ENCODE data around the gene ATXN7L1. TPM values are rescaled to one million over a fixed set of nuclear protein-coding genes. Genes with fewer than 3 reads are reported as not detected.

The ATXN7L1 gene
- total and polyA plus RNA-seq, 3 experiments from 2014 or later: 9.0 to 18.0 (median 9.7) TPM

- H3K27me3 Mint-ChIP-seq: no peaks in the 10 kb centered on the region
- H3K27ac ChIP-seq (ENCODE audit: low read depth, low read length): no peak overlapping the region
- no peaks in the 10 kb centered on the region for H3K27me3 ChIP-seq (ENCODE audit: insufficient read depth, low read length, poor library complexity, severe bottlenecking)
- no peak overlapping the region for H3K4me3 ChIP-seq (ENCODE audit: low read length)
- H3K27ac Mint-ChIP-seq: peak overlapping the region in 2 of 8 donors; percentile 33 to 51
- peaks cover 3 to 10% (median 5%) of the 10 kb centered on the region in 3 donors for H3K4me1 Mint-ChIP-seq
- H3K36me3 ChIP-seq (ENCODE audit: insufficient read depth, low read length): peaks cover 19% of the 10 kb centered on the region
- CTCF ChIA-PET: interaction anchor here (0.8 to 2.0 kb wide), 3 partner anchors 9 to 377 kb away, joined by 3 to 7 read pairs (median 4); no protein-coding TSS in a partner anchor
- no peaks in the 10 kb centered on the region for H3K4me1 ChIP-seq (ENCODE audit: insufficient read depth, low read length)
- H3K36me3 Mint-ChIP-seq: peaks cover 7 to 48% (median 33%) of the 10 kb centered on the region in 3 donors
- H3K9me3 ChIP-seq (ENCODE audit: low read length): no peaks in the 10 kb centered on the region
- POLR2A ChIA-PET: interaction anchor here (1.4 kb wide), 1 partner anchor 12 kb away, joined by 3 read pairs; no protein-coding TSS in a partner anchor
- no peaks in the 10 kb centered on the region for H3K9me3 Mint-ChIP-seq
- H3K4me3 Mint-ChIP-seq: no peak overlapping the region
- no peak for DNase-seq
These were observed 210.7 kb downstream of the ATXN7L1 start for GRCh38 chr7:105665684-105666083.

DNA sequence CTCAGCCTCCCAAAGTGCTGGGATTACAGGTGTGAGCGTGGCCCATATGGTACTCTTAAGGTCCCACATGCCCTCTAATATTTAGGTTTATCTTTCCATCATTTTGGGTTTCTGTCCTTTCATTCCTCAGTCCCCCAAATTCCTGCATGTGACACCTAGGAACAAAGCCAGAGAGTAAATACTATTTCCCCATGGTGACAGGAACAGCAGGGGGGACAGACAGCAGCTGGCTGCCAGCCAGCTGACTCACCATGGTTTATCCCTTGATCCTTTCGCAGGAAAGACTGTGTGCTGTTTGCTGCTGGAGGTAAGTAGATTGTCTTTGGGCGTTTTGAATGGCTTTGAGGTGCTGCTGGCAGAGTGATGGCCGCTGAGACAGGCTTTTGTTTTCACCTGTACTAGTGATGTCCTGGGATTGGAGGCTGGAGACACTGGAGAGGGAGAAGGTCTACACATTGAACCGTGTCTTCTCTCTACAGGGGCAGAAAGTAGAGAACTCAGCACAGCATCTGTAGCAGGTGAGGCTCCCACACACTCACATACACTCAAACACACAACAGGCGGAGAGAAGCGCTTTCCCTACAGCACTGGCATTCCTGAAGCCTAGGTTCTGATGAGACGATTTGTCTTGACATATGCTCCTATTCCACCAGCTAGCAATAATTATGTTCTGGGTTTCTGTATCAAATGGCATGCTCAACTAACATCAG is 211.4 kb downstream of the ATXN7L1 start:
- POLR2A ChIA-PET: interaction anchor here (1.4 kb wide), 1 partner anchor 13 kb away, joined by 3 read pairs; no protein-coding TSS in a partner anchor
- no peak for DNase-seq
- H3K27ac Mint-ChIP-seq: peak overlapping the region in 4 of 8 donors; percentile 4 to 72 (median 50)
- Histone ChIP-seq H3K36me3 (ENCODE audit: insufficient read depth, low read length) (peaks cover 19% of the 10 kb centered on the region), H3K27me3 (ENCODE audit: insufficient read depth, low read length, poor library complexity, severe bottlenecking) (no peaks in the 10 kb centered on the region), H3K9me3 (ENCODE audit: low read length) (no peaks in the 10 kb centered on the region), H3K4me1 (ENCODE audit: insufficient read depth, low read length) (no peaks in the 10 kb centered on the region), H3K4me3 (ENCODE audit: low read length) (no peak overlapping the region), H3K27ac (ENCODE audit: low read depth, low read length) (no peak overlapping the region)
- peaks cover 2 to 10% (median 5%) of the 10 kb centered on the region in 3 donors for H3K4me1 Mint-ChIP-seq
- no peaks in the 10 kb centered on the region for H3K27me3 Mint-ChIP-seq
- CTCF ChIA-PET: interaction anchor here (1.3 to 2.0 kb wide), 2 partner anchors 8 to 377 kb away, joined by 4 to 7 read pairs; no protein-coding TSS in a partner anchor
- H3K4me3 Mint-ChIP-seq: no peak overlapping the region
- H3K36me3 Mint-ChIP-seq: peaks cover 7 to 50% (median 37%) of the 10 kb centered on the region in 3 donors
- H3K9me3 Mint-ChIP-seq: no peaks in the 10 kb centered on the region

DNA sequence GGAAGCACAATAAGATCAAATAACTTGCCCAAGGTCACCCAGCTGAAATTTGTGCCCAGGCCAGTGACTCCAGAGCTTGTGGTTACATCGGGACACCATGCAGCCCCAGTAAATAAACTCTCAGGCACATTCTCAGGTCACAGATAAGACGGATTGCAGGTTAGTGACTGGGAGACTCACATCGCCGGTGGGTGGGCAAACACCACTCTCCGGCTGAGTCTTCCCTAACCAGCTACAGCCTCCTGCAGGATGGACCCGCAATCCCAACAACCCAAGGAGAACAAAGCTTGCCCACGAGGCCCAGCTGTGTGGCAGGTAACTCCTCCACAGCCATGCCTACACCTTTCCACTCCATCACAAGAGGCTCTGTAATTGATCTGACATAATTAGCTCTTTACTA is 213.4 kb downstream of the ATXN7L1 start:
- H3K27me3 ChIP-seq (ENCODE audit: insufficient read depth, low read length, poor library complexity, severe bottlenecking): no peaks in the 10 kb centered on the region
- Mint-ChIP-seq H3K27ac (peak overlapping the region in 1 of 8 donors; percentile 60), H3K9me3 (no peaks in the 10 kb centered on the region), H3K27me3 (no peaks in the 10 kb centered on the region), H3K36me3 (peaks cover 11 to 59% (median 46%) of the 10 kb centered on the region in 3 donors), H3K4me1 (peaks cover 2 to 14% (median 8%) of the 10 kb centered on the region in 3 donors), H3K4me3 (no peak overlapping the region)
- DNase-seq: no peak
- H3K27ac ChIP-seq (ENCODE audit: low read depth, low read length): no peak overlapping the region
- ChIA-PET POLR2A (no interaction called here), CTCF (interaction anchor here (0.8 to 1.2 kb wide), 6 partner anchors 8 to 347 kb away, joined by 3 to 4 read pairs (median 3); no protein-coding TSS in a partner anchor)
- H3K9me3 ChIP-seq (ENCODE audit: low read length): no peaks in the 10 kb centered on the region
- H3K4me1 ChIP-seq (ENCODE audit: insufficient read depth, low read length): no peaks in the 10 kb centered on the region
- no peak overlapping the region for H3K4me3 ChIP-seq (ENCODE audit: low read length)
- H3K36me3 ChIP-seq (ENCODE audit: insufficient read depth, low read length): peaks cover 19% of the 10 kb centered on the region

DNA sequence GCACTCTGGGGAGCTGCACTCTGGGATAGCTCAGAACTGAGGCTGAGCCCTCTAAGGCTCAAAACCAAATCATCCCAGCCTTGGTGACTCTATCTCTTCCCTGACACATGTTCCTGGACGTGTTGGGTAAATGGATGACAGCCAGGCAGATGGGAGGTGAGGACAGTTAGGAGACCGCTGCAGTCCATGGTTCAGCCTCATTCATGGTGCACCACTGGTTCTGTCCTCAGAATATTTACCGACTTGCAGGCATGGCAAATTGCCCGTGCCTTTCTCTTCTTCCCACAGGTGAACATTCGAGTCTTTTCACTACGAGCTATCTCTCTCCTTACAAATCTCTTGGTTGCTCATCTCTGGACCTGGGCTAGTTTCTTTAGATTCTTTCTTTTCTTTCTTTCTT is 214.8 kb downstream of the ATXN7L1 start:
- Mint-ChIP-seq H3K4me3 (no peak overlapping the region), H3K9me3 (no peaks in the 10 kb centered on the region), H3K4me1 (peaks cover 6 to 15% (median 14%) of the 10 kb centered on the region in 3 donors), H3K27ac (peak overlapping the region in 1 of 8 donors; percentile 33), H3K36me3 (peaks cover 11 to 66% (median 50%) of the 10 kb centered on the region in 3 donors), H3K27me3 (no peaks in the 10 kb centered on the region)
- H3K27ac ChIP-seq (ENCODE audit: low read depth, low read length): no peak overlapping the region
- H3K27me3 ChIP-seq (ENCODE audit: insufficient read depth, low read length, poor library complexity, severe bottlenecking): no peaks in the 10 kb centered on the region
- H3K4me3 ChIP-seq (ENCODE audit: low read length): no peak overlapping the region
- H3K36me3 ChIP-seq (ENCODE audit: insufficient read depth, low read length): peaks cover 19% of the 10 kb centered on the region
- CTCF ChIA-PET: interaction anchor here (1.3 kb wide), 1 partner anchor 11 kb away, joined by 3 read pairs; no protein-coding TSS in a partner anchor
- POLR2A ChIA-PET: no interaction called here
- H3K9me3 ChIP-seq (ENCODE audit: low read length): no peaks in the 10 kb centered on the region
- no peak for DNase-seq
- H3K4me1 ChIP-seq (ENCODE audit: insufficient read depth, low read length): no peaks in the 10 kb centered on the region

DNA sequence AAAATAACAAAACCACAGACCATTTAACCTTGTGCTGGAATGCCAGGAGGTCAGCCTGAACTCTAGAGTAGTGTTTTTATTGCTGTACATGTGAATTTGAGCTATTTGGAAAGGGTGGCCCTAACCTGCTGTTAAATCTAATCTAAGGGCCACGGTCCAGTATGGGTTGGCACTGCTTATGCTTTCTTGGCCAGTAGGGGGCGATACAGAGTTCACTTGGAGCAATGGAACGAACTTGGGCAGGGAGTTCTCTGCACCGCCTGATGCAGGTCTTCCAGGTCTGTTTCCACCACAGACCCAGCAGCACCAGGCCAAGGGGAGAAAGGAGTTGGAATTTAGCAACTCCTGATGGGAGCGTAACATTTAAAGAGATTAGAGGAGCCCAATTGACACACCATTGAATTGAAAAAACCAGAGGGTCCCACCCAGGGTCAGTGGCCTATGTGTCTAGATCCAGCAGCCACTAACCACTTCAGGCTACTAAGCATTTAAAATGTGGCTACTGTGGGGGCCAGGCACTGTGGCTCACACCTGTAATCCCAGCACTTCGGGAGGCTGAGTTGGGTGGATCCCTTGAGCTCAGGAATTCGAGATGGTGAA is 219.4 kb downstream of the ATXN7L1 start:
- H3K27ac Mint-ChIP-seq: peak overlapping the region in 4 of 8 donors; percentile 73 to 90 (median 86)
- H3K36me3 ChIP-seq (ENCODE audit: insufficient read depth, low read length): peaks cover 16% of the 10 kb centered on the region

GRCh38 chr7:105655500-105656380 is 220.7 kb downstream of the ATXN7L1 start:
- H3K27ac ChIP-seq (ENCODE audit: low read depth, low read length): no peak overlapping the region
- no peak overlapping the region for H3K4me3 Mint-ChIP-seq
- H3K36me3 ChIP-seq (ENCODE audit: insufficient read depth, low read length): peaks cover 12% of the 10 kb centered on the region
- ChIA-PET CTCF (interaction anchor here (1.2 to 2.5 kb wide), 12 partner anchors 7 to 368 kb away, joined by 3 to 12 read pairs (median 4); no protein-coding TSS in a partner anchor), POLR2A (no interaction called here)
- peaks cover 4 to 71% (median 21%) of the 10 kb centered on the region in 3 donors for H3K36me3 Mint-ChIP-seq
- no peak for DNase-seq
- no peaks in the 10 kb centered on the region for H3K27me3 ChIP-seq (ENCODE audit: insufficient read depth, low read length, poor library complexity, severe bottlenecking)
- peaks cover 7 to 21% (median 16%) of the 10 kb centered on the region in 3 donors for H3K4me1 Mint-ChIP-seq
- no peaks in the 10 kb centered on the region for H3K9me3 Mint-ChIP-seq
- H3K27ac Mint-ChIP-seq: peak overlapping the region in 1 of 8 donors; percentile 19
- H3K4me1 ChIP-seq (ENCODE audit: insufficient read depth, low read length): no peaks in the 10 kb centered on the region
- peaks cover 0 to 2% of the 10 kb centered on the region in 2 donors for H3K27me3 Mint-ChIP-seq
- no peaks in the 10 kb centered on the region for H3K9me3 ChIP-seq (ENCODE audit: low read length)
- H3K4me3 ChIP-seq (ENCODE audit: low read length): no peak overlapping the region

More for the DNA sequence above, 219.4 kb downstream of the ATXN7L1 start:
- H3K4me1 Mint-ChIP-seq: peaks cover 4 to 15% (median 12%) of the 10 kb centered on the region in 3 donors
- no peaks in the 10 kb centered on the region for H3K27me3 Mint-ChIP-seq
- POLR2A ChIA-PET: interaction anchor here (0.9 to 1.3 kb wide), 2 partner anchors 35 to 104 kb away, joined by 3 to 5 read pairs; no protein-coding TSS in a partner anchor
- no peaks in the 10 kb centered on the region for H3K9me3 ChIP-seq (ENCODE audit: low read length)
- no peak overlapping the region for H3K4me3 Mint-ChIP-seq
- peak; percentile 56 to 78 (median 63) for DNase-seq
- no peak overlapping the region for H3K27ac ChIP-seq (ENCODE audit: low read depth, low read length)
- no peaks in the 10 kb centered on the region for H3K4me1 ChIP-seq (ENCODE audit: insufficient read depth, low read length)
- H3K4me3 ChIP-seq (ENCODE audit: low read length): no peak overlapping the region
- no peaks in the 10 kb centered on the region for H3K9me3 Mint-ChIP-seq
- H3K36me3 Mint-ChIP-seq: peaks cover 4 to 69% (median 30%) of the 10 kb centered on the region in 3 donors
- H3K27me3 ChIP-seq (ENCODE audit: insufficient read depth, low read length, poor library complexity, severe bottlenecking): no peaks in the 10 kb centered on the region
- CTCF ChIA-PET: interaction anchor here (0.6 to 3.1 kb wide), 39 partner anchors 8 to 385 kb away, joined by 3 to 26 read pairs (median 4); no protein-coding TSS in a partner anchor

DNA sequence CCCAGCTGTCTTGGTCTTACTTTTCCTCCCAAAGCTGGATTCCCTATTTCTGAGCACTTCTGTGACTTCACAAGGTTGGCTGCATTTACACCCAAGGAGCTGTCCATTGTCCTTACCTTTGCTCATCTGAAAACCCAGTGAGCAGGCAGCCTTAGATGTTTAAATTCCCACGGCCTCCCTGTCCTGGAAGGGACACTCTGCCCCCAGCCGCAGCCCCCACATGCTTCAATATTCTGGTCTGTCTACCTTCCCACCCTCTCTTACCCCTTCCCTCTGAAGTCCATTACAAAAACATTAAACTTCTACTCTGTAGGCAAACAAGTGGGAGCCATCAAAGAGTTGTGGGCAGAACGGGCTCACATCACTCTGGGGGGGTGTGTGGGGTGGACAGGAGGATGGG is 221.3 kb downstream of the ATXN7L1 start:
- no peak overlapping the region for H3K27ac Mint-ChIP-seq
- peaks cover 11 to 24% (median 22%) of the 10 kb centered on the region in 3 donors for H3K4me1 Mint-ChIP-seq
- Histone ChIP-seq H3K27me3 (ENCODE audit: insufficient read depth, low read length, poor library complexity, severe bottlenecking) (no peaks in the 10 kb centered on the region), H3K27ac (ENCODE audit: low read depth, low read length) (no peak overlapping the region), H3K36me3 (ENCODE audit: insufficient read depth, low read length) (peaks cover 16% of the 10 kb centered on the region), H3K9me3 (ENCODE audit: low read length) (no peaks in the 10 kb centered on the region), H3K4me1 (ENCODE audit: insufficient read depth, low read length) (no peaks in the 10 kb centered on the region), H3K4me3 (ENCODE audit: low read length) (no peak overlapping the region)
- H3K4me3 Mint-ChIP-seq: no peak overlapping the region
- peaks cover 0 to 2% of the 10 kb centered on the region in 2 donors for H3K27me3 Mint-ChIP-seq
- no peak for DNase-seq
- ChIA-PET CTCF (interaction anchor here (0.9 to 5.0 kb wide), 6 partner anchors 8 to 388 kb away, joined by 3 to 23 read pairs (median 4); no protein-coding TSS in a partner anchor), POLR2A (no interaction called here)
- H3K36me3 Mint-ChIP-seq: peaks cover 4 to 74% (median 21%) of the 10 kb centered on the region in 3 donors
- no peaks in the 10 kb centered on the region for H3K9me3 Mint-ChIP-seq
